Spleen (tissue), 11 donors: ENCODE results near the gene MRPL45. TPM values are rescaled to one million over a fixed set of nuclear protein-coding genes. Genes with fewer than 3 reads are reported as not detected.

Experiments used
- DNase-seq: peaks from one replicate; pipeline ENCODE4 v3.0.0-alpha.2; 2020
- H3K27ac ChIP-seq, 8 donors: fragments of 200-600 bp; sonication (generic) in 7 of 8; 1 replicate in 4 of 8; 2 replicates in 4 of 8; pipeline versions ENCODE4 v1.5.0 to v1.8.0; 2016 to 2021; ENCODE audit warnings: inconsistent platforms in 4 of 8, mild to moderate bottlenecking in 4 of 8, moderate library complexity in 1 of 8
- H3K27me3 ChIP-seq, 7 donors: fragments of 200-600 bp; sonication (generic) in 6 of 7; replicated peaks in 1 of 7; 1 replicate in 4 of 7; 2 replicates in 3 of 7; pipeline versions ENCODE4 v1.5.0 to v1.8.0; 2016 to 2021; ENCODE audit warnings: inconsistent platforms in 3 of 7, mild to moderate bottlenecking in 1 of 7
- H3K36me3 ChIP-seq, 6 donors: fragments of 200-600 bp; sonication (generic) in 5 of 6; 1 replicate in 4 of 6; 2 replicates in 2 of 6; pipeline versions ENCODE4 v1.5.0 to v1.8.0; 2016 to 2021; ENCODE audit warnings: inconsistent platforms in 2 of 6
- H3K4me1 ChIP-seq, 6 donors: fragments of 200-600 bp; sonication (generic) in 5 of 6; 1 replicate in 3 of 6; 2 replicates in 3 of 6; pipeline versions ENCODE4 v1.5.0 to v1.8.0; 2016 to 2021; ENCODE audit warnings: inconsistent platforms in 3 of 6
- H3K4me3 ChIP-seq, 8 donors: fragments of 200-600 bp; sonication (generic) in 7 of 8; 1 replicate in 4 of 8; 2 replicates in 4 of 8; pipeline versions ENCODE4 v1.5.0 to v1.8.0; 2016 to 2021; ENCODE audit warnings: inconsistent platforms in 4 of 8, mild to moderate bottlenecking in 4 of 8, moderate library complexity in 2 of 8
- H3K9me3 ChIP-seq, 8 donors: fragments of 200-600 bp; sonication (generic) in 7 of 8; 1 replicate in 4 of 8; 2 replicates in 4 of 8; pipeline versions ENCODE4 v1.5.0 to v1.8.0; 2016 to 2021; ENCODE audit warnings: inconsistent platforms in 4 of 8
- POLR2A ChIP-seq, 3 donors: fragments of 450-650 bp; IDR thresholded peaks; one replicate each; pipeline ENCODE4 v1.5.1; 2017; ENCODE audit warnings: antibody characterized with exemption in 3 of 3, mild to moderate bottlenecking in 1 of 3
- POLR2AphosphoS5 ChIP-seq, 3 donors: sonication (generic); formaldehyde crosslinking; IDR thresholded peaks; one replicate each; pipeline ENCODE4 v1.5.1; 2017; ENCODE audit warnings: antibody characterized with exemption in 3 of 3
- WGBS, 5 donors: extraction: QIAGEN DNeasy Blood & Tissue Kit in 3 of 5; methylation state at CpG; one replicate each; pipeline versions ENCODE4 v1.1.5 to v1.1.7; 2013 to 2018; 5-methylcytosine and 5-hydroxymethylcytosine counted together
- intact Hi-C: fragments of 100-400 bp; cut with DNase I; formaldehyde crosslinking; loops from one replicate; pipeline ENCODE4 v1.15.0; 2023; ENCODE audit warnings: low total_unique reads
- polyA plus RNA-seq, 3 donors: library from polyadenylated mRNA; stranded (reverse); fragments of 200-250 nt; gene quantifications; one replicate each; pipeline ENCODE4 v1.2.1, GENCODE V29; 2013
- total RNA-seq, 7 donors: library from RNA; depleted of rRNA in 3 of 7; stranded (reverse); fragments of >200 nt in 3 of 7; fragmentation: NEBNext Ultra II Directional in 4 of 7; extraction: Animal tissue kit (Norgen Biotek cat#: 25700) in 4 of 7; gene quantifications; one replicate each; pipeline versions ENCODE4 v1.1.0 to v1.2.1, GENCODE V29; 2016 to 2021
- TF ChIP-seq, protein P1 (sequence below), 11 experiments: fragments of 200-600 bp in 7 of 11; fragments of 450-650 bp in 4 of 11; sonication (generic) in 4 of 11; IDR thresholded peaks in 8 of 11; conservative IDR thresholded peaks in 3 of 11; 1 replicate in 7 of 11; 2 replicates in 4 of 11; pipeline versions ENCODE4 v1.4.0 to v1.8.0; 2016 to 2021; ENCODE audit warnings: antibody characterized with exemption in 11 of 11, inconsistent platforms in 4 of 11, mild to moderate bottlenecking in 1 of 11
- donor health status: healthy with polysubstance abuse.
- donor health status: DM: no; HTN: no; CAD: no; lungs with moderate emphysema.
- donor health status: DM: no; HTN: no; CAD: no.
- donor health status: Bipolar disorder and iron deficiency.
- donor health status: healthy.
- donor health status: DM: no; HTN: no; CAD: no.
- donor health status: DM: yes; HTN: yes; CAD: no.

Gene MRPL45
- total and polyA plus RNA-seq, 10 donors, result 17.4 to 25.6 (median 20.7) TPM

DNA sequence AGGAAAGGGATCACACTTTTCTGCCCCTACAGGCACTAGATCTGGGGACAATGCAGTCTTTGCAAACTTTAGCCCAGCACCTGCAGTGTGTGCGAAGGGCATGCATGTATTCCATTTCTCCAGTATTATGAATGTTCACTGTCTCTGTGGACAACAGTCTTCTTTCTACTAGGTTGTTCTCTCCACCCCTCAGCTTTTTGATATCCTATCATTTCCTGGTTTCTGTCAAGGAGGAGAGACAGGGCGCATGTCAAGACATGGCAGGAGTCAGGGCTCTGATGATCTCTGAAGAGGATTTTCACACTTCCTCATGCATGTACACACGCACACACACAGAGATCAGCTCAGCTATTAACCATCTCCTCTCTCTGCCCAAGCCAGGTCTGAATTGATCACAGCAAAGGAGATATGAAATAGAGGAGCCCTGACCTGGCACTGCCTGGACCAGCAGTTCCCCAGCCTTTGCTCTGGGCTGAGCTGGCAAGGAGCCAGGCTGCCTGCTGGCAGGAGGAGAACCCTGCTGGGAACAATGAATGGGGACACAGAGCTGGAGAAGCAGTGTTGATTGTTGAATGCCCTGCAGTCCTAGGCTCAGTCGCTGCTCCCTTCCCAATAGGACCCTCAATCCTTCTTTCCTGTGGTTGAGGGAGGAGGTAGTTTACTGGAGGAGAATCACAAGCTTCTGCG, 44.2 kb downstream of the MRPL45 start:
- DNase-seq, result no peak
- H3K4me1 ChIP-seq, result no peaks in the 10 kb centered on the region
- H3K9me3 ChIP-seq, result no peaks in the 10 kb centered on the region
- H3K36me3 ChIP-seq, result no peaks in the 10 kb centered on the region
- no peak for TF ChIP-seq POLR2A (IDR thresholded peaks at IDR 0.05)
- peaks cover 0 to 17% (median 0%) of the 10 kb centered on the region in 7 donors for H3K27me3 ChIP-seq
- 67 to 75% (median 73%) methylated on average over 5 of the region's 5 CpGs for WGBS, 5 donors
- H3K4me3 ChIP-seq, result no peak overlapping the region
- intact Hi-C loops, result no loop called here
- H3K27ac ChIP-seq, result no peak overlapping the region

DNA sequence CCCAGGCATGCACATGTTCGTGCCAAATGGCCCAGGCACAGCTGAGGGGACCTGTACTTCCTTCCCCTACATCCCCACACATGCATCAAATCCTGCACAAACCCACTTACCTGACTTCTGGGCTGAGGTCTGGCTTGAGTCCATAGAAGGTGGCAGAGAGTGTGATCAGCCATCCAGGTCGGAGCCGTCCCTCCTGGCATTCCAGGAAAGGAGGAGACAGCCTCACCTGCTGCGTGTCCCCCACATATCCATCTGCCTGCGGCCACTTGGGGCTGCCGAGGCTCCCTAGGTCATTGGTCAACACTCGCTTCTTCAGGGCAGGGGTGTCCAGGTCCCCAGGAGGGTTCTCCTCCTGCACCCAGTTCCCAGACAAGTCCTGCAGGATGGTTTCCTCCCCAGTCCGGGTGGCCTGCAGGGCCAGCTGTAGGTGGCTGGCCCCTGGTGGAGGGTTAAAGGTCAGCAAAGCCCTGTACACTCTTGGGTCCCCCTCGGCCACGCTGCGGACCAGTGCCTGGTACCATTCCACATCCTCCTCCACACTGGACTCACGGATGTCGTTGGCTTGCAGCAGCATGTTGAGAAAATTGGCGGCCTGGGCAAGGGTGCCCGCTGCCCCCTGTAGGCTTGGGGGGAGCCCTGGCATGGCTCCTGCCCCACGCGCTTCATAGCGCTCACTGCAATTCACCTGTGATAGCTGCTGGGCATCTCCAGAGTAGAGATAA, 46.1 kb downstream of the MRPL45 start:
- intact Hi-C loops, result no loop called here
- 83 to 91% (median 89%) methylated on average over 11 to 18 of the region's 18 CpGs for WGBS, 5 donors
- no peak for DNase-seq
- H3K36me3 ChIP-seq, result no peaks in the 10 kb centered on the region
- TF ChIP-seq, protein P1, sequence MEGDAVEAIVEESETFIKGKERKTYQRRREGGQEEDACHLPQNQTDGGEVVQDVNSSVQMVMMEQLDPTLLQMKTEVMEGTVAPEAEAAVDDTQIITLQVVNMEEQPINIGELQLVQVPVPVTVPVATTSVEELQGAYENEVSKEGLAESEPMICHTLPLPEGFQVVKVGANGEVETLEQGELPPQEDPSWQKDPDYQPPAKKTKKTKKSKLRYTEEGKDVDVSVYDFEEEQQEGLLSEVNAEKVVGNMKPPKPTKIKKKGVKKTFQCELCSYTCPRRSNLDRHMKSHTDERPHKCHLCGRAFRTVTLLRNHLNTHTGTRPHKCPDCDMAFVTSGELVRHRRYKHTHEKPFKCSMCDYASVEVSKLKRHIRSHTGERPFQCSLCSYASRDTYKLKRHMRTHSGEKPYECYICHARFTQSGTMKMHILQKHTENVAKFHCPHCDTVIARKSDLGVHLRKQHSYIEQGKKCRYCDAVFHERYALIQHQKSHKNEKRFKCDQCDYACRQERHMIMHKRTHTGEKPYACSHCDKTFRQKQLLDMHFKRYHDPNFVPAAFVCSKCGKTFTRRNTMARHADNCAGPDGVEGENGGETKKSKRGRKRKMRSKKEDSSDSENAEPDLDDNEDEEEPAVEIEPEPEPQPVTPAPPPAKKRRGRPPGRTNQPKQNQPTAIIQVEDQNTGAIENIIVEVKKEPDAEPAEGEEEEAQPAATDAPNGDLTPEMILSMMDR (IDR thresholded peaks at IDR 0.05 in 8 of 11, conservative IDR thresholded peaks at IDR 0.05 in 3 of 11), result no peak
- no peak for TF ChIP-seq POLR2AphosphoS5 (IDR thresholded peaks at IDR 0.05)
- no peak for TF ChIP-seq POLR2A (IDR thresholded peaks at IDR 0.05)
- H3K27me3 ChIP-seq, result peaks cover 0 to 17% (median 0%) of the 10 kb centered on the region in 7 donors
- H3K27ac ChIP-seq, result no peak overlapping the region
- no peaks in the 10 kb centered on the region for H3K9me3 ChIP-seq
- no peak overlapping the region for H3K4me3 ChIP-seq
- H3K4me1 ChIP-seq, result no peaks in the 10 kb centered on the region

DNA sequence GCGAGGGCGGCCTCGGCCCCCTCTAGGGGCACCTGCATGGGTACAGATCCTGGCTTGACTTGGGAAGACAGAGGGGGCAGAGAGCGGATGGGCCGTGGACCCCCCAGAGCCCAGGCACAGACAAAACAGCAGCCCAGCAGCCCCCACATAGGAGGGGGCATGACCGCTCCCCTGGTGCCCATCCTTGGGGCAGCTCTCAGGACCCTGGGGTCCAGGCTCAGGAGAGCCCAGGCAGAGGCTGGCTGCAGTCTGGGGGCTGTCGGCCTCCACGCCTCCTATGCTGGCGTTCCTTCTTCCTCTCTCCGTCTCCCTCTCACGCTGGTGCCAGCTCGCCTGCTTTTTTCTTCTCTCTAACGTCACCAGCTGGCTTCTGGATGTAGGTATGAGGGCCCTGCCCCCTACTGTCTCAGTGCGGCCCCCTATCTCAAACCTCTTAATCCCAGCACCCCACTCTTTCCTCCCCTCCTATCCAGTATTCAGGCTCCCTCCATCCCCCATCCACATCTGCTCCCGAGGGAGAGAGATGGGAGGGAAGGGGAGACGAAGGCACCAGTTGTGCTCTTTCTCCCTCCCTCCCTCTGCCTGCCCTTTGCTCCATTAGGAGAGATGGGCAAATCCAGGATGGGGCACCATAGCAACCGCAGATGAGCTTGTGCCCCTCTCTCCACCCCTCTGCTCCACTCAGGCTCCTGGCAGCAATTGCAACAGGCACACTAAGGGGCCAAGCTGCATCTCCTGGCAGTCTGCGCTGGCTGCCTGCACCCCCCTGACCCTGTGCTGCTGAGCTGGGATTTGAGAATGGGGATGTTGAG, 46.8 kb downstream of the MRPL45 start, which contains the start of gene GPR179:
Gene GPR179 (minus strand): TSS at position 349 of the 812 bp plus-strand sequence. CDS start 167 bp downstream, at position 182.
- peaks cover 0 to 2% (median 0%) of the 10 kb centered on the region in 6 donors for H3K4me1 ChIP-seq
- intact Hi-C loops, result no loop called here
- TF ChIP-seq, protein P1 (IDR thresholded peaks at IDR 0.05 in 8 of 11, conservative IDR thresholded peaks at IDR 0.05 in 3 of 11), result no peak
- TF ChIP-seq POLR2A (IDR thresholded peaks at IDR 0.05), result no peak
- H3K4me3 ChIP-seq, result no peak within 1 kb of the TSS
- DNase-seq, result no peak
- H3K9me3 ChIP-seq, result no peaks in the 10 kb centered on the region
- H3K27ac ChIP-seq, result no peak within 1 kb of the TSS
- H3K36me3 ChIP-seq, result no peaks in the 10 kb centered on the region
- peaks cover 0 to 17% (median 0%) of the 10 kb centered on the region in 7 donors for H3K27me3 ChIP-seq
- 81 to 90% (median 86%) methylated on average over 16 to 18 of the region's 18 CpGs for whole genome bisulfite sequencing, 5 donors

DNA sequence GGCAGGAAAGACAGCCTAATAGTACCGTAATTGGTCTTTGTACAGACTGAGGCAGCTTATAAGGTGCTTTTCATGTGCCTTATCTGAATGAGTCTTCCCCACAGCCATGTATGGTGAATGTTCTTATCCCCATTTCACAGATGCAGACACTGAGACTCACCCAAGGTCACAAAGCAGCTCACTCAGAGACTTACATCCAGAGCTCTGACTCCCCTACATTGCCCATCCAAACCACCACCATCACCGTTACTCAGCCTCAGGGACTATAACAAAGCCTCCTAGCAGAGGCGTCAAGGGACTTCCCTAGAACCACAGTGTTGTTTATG, 47.4 kb downstream of the MRPL45 start:
- no peaks in the 10 kb centered on the region for H3K9me3 ChIP-seq
- TF ChIP-seq, protein P1 (IDR thresholded peaks at IDR 0.05 in 8 of 11, conservative IDR thresholded peaks at IDR 0.05 in 3 of 11), result no peak
- TF ChIP-seq POLR2A (IDR thresholded peaks at IDR 0.05) (no peak), POLR2AphosphoS5 (IDR thresholded peaks at IDR 0.05) (no peak)
- no peak overlapping the region for H3K27ac ChIP-seq
- 76 to 90% (median 79%) methylated on average over 3 of the region's 3 CpGs for WGBS, 5 donors
- no peak overlapping the region for H3K4me3 ChIP-seq
- peaks cover 0 to 17% (median 0%) of the 10 kb centered on the region in 7 donors for H3K27me3 ChIP-seq
- peaks cover 0 to 7% (median 0%) of the 10 kb centered on the region in 6 donors for H3K4me1 ChIP-seq
- DNase-seq, result no peak
- intact Hi-C loops, result no loop called here
- H3K36me3 ChIP-seq, result no peaks in the 10 kb centered on the region
